Endodermal cell (in vitro differentiated cells): Measurements from ENCODE around the gene GAA. TPM values are rescaled to one million over a fixed set of nuclear protein-coding genes. Genes with fewer than 3 reads are reported as not detected.

ENCODE experiments used
- DNase-seq: peaks from one replicate; pipeline ENCODE4 v3.0.0-alpha.2; 2017
- H3K27ac ChIP-seq: 2 replicates; pipeline ENCODE4 v1.5.1; 2013; ENCODE audit warnings: mild to moderate bottlenecking, low read depth, low read length, moderate library complexity
- H3K27me3 ChIP-seq: 2 replicates; pipeline ENCODE4 v1.6.1; 2013; ENCODE audit warnings: mild to moderate bottlenecking, low read length, moderate library complexity; ENCODE audit not compliant: insufficient read depth, control insufficient read depth, poor library complexity, severe bottlenecking
- H3K36me3 ChIP-seq: 2 replicates; pipeline ENCODE4 v1.7.0; 2013; ENCODE audit warnings: mild to moderate bottlenecking, low read length, moderate library complexity; ENCODE audit not compliant: control insufficient read depth, insufficient read depth
- H3K4me1 ChIP-seq: one replicate; pipeline ENCODE4 v1.7.0; 2013; ENCODE audit warnings: low read length; ENCODE audit not compliant: control insufficient read depth, insufficient read depth
- H3K4me3 ChIP-seq: 2 replicates; pipeline ENCODE4 v1.5.1; 2013; ENCODE audit warnings: mild to moderate bottlenecking, low read length, moderate library complexity
- H3K9ac ChIP-seq: 2 replicates; pipeline ENCODE4 v1.6.1; 2013; ENCODE audit warnings: mild to moderate bottlenecking, low read length, moderate library complexity; ENCODE audit not compliant: poor library complexity, severe bottlenecking; ENCODE audit errors: extremely low read depth
- H3K9me3 ChIP-seq: 2 replicates; pipeline ENCODE4 v1.6.1; 2013; ENCODE audit warnings: mild to moderate bottlenecking, low read length, moderate library complexity; ENCODE audit not compliant: control insufficient read depth
- H3K27ac Mint-ChIP-seq: 2 replicates; pipeline ENCODE4 v1.8.0; 2020; ENCODE audit warnings: mixed read lengths
- H3K27me3 Mint-ChIP-seq: 2 replicates; pipeline ENCODE4 v1.8.0; 2021; ENCODE audit warnings: mild to moderate bottlenecking, mixed read lengths; ENCODE audit not compliant: insufficient read depth
- H3K36me3 Mint-ChIP-seq: 2 replicates; pipeline ENCODE4 v1.8.0; 2020; ENCODE audit warnings: low read depth, mixed read lengths
- H3K4me1 Mint-ChIP-seq: 2 replicates; pipeline ENCODE4 v1.8.0; 2020; ENCODE audit warnings: mixed read lengths
- H3K4me3 Mint-ChIP-seq: 2 replicates; pipeline ENCODE4 v1.8.0; 2020; ENCODE audit warnings: mild to moderate bottlenecking, moderate library complexity, mixed read lengths
- H3K9me3 Mint-ChIP-seq: 2 replicates; pipeline ENCODE4 v1.8.0; 2020; ENCODE audit warnings: mild to moderate bottlenecking, mixed read lengths
- WGBS, 2 experiments: methylation state at CpG; one replicate each; pipeline versions ENCODE4 v1.1.5 to v1.1.7; 2013; ENCODE audit warnings: missing lambda C conversion rate in 2 of 2, mixed read lengths in 1 of 2; ENCODE audit not compliant: insufficient coverage in 1 of 2, insufficient read length in 1 of 2; 5-methylcytosine and 5-hydroxymethylcytosine counted together
- total RNA-seq, 2 donors: library from RNA; stranded (reverse); fragmentation: NEBNext Ultra II Directional in 1 of 2; extraction: Animal tissue kit (Norgen Biotek cat#: 25700) in 1 of 2; gene quantifications; 2 replicates in 1 of 2; 3 replicates in 1 of 2; pipeline ENCODE4 v1.2.1, GENCODE V29; 2021
- TF ChIP-seq, protein P1 (sequence below): fragments of 200-600 bp; sonication (generic); conservative IDR thresholded peaks from 2 replicates; pipeline ENCODE4 v1.5.0; 2021; ENCODE audit warnings: antibody characterized with exemption, mild to moderate bottlenecking

The GAA gene
- total RNA-seq, 2 donors from 2014 or later = 46.4 to 72.3 TPM

DNA sequence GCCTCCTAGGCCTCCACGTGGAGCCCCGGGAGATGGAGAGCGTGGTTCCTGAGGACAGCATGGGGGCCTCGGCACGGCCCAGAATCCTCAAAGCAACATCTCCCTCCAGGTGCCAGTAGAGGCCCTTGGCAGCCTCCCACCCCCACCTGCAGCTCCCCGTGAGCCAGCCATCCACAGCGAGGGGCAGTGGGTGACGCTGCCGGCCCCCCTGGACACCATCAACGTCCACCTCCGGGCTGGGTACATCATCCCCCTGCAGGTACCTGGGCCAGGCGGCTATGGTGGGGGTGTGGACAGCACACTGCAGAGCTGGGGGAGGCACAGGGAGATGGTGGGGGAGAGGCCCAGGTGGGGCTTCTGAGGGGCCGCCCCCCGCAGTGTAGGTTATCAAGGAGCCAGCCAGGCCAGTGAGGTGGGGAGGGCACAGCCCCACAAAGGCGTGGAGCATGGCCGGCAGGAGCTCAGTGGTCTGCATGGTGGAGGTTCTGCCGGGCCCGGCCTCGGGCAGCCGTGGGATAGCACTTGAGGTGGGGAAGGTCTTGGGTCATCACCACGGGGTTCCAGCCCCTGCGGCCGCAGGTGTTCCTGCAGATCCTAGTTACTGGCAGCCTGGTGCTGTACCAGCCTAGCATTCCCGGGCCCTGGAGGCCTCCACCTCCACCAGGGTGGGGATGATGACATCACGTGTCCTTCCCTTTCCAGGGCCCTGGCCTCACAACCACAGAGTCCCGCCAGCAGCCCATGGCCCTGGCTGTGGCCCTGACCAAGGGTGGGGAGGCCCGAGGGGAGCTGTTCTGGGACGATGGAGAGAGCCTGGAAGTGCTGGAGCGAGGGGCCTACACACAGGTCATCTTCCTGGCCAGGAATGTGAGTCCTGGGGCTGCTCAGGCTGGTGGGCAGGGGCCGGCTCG lies 16.4 kb downstream of the GAA start:
- WGBS, 2 experiments = 95 to 96% methylated on average over 19 to 31 of the region's 31 CpGs
- Histone ChIP-seq H3K9me3 (peaks cover 16% of the 10 kb centered on the region), H3K4me1 (no peaks in the 10 kb centered on the region), H3K27me3 (no peaks in the 10 kb centered on the region), H3K9ac (no peak overlapping the region), H3K4me3 (no peak overlapping the region), H3K27ac (no peak overlapping the region), H3K36me3 (peaks cover 6% of the 10 kb centered on the region)
- peaks cover 15% of the 10 kb centered on the region for H3K9me3 Mint-ChIP-seq
- H3K4me1 Mint-ChIP-seq = peaks cover 9% of the 10 kb centered on the region
- H3K27me3 Mint-ChIP-seq = no peaks in the 10 kb centered on the region
- TF ChIP-seq, protein P1, sequence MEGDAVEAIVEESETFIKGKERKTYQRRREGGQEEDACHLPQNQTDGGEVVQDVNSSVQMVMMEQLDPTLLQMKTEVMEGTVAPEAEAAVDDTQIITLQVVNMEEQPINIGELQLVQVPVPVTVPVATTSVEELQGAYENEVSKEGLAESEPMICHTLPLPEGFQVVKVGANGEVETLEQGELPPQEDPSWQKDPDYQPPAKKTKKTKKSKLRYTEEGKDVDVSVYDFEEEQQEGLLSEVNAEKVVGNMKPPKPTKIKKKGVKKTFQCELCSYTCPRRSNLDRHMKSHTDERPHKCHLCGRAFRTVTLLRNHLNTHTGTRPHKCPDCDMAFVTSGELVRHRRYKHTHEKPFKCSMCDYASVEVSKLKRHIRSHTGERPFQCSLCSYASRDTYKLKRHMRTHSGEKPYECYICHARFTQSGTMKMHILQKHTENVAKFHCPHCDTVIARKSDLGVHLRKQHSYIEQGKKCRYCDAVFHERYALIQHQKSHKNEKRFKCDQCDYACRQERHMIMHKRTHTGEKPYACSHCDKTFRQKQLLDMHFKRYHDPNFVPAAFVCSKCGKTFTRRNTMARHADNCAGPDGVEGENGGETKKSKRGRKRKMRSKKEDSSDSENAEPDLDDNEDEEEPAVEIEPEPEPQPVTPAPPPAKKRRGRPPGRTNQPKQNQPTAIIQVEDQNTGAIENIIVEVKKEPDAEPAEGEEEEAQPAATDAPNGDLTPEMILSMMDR = no peak
- H3K4me3 Mint-ChIP-seq = no peak overlapping the region
- peak; percentile 52 for DNase-seq
- H3K36me3 Mint-ChIP-seq = peaks cover 19% of the 10 kb centered on the region
- H3K27ac Mint-ChIP-seq = no peak overlapping the region

GRCh38 chr17:80118601-80119270 lies 17.4 kb downstream of the GAA start:
- peak overlapping the region; percentile 44 for H3K27ac Mint-ChIP-seq
- H3K27me3 Mint-ChIP-seq = no peaks in the 10 kb centered on the region
- Histone ChIP-seq H3K4me1 (no peaks in the 10 kb centered on the region), H3K27ac (peak overlapping the region; percentile 36), H3K36me3 (peaks cover 6% of the 10 kb centered on the region), H3K27me3 (no peaks in the 10 kb centered on the region), H3K9ac (no peak overlapping the region), H3K9me3 (peaks cover 16% of the 10 kb centered on the region), H3K4me3 (no peak overlapping the region)
- peaks cover 15% of the 10 kb centered on the region for H3K9me3 Mint-ChIP-seq
- no peak for DNase-seq
- TF ChIP-seq, protein P1 = no peak
- H3K4me3 Mint-ChIP-seq = no peak overlapping the region
- peaks cover 17% of the 10 kb centered on the region for H3K36me3 Mint-ChIP-seq
- 90 to 97% methylated on average over 27 to 35 of the region's 35 CpGs for WGBS, 2 experiments
- peaks cover 4% of the 10 kb centered on the region for H3K4me1 Mint-ChIP-seq

GRCh38 chr17:80119271-80119791 lies 17.9 kb downstream of the GAA start:
- Histone ChIP-seq H3K4me3 (no peak overlapping the region), H3K9ac (no peak overlapping the region), H3K27ac (peak overlapping the region; percentile 36), H3K9me3 (peaks cover 15% of the 10 kb centered on the region), H3K36me3 (no peaks in the 10 kb centered on the region), H3K4me1 (peaks cover 3% of the 10 kb centered on the region), H3K27me3 (no peaks in the 10 kb centered on the region)
- Mint-ChIP-seq H3K36me3 (peaks cover 13% of the 10 kb centered on the region), H3K4me1 (peaks cover 6% of the 10 kb centered on the region), H3K27me3 (no peaks in the 10 kb centered on the region), H3K4me3 (no peak overlapping the region), H3K9me3 (peaks cover 12% of the 10 kb centered on the region), H3K27ac (peak overlapping the region; percentile 44)
- WGBS, 2 experiments = 90 to 92% methylated on average over 9 to 24 of the region's 24 CpGs
- TF ChIP-seq, protein P1 = no peak
- no peak for DNase-seq
